ENCODE measurements around the gene ZNF672. TPM values are rescaled to one million over a fixed set of nuclear protein-coding genes. Genes with fewer than 3 reads are reported as not detected.

The ZNF672 gene
- total and polyA plus RNA-seq, 2 experiments from 2014 or later: 10.3 to 39.7 TPM

DNA sequence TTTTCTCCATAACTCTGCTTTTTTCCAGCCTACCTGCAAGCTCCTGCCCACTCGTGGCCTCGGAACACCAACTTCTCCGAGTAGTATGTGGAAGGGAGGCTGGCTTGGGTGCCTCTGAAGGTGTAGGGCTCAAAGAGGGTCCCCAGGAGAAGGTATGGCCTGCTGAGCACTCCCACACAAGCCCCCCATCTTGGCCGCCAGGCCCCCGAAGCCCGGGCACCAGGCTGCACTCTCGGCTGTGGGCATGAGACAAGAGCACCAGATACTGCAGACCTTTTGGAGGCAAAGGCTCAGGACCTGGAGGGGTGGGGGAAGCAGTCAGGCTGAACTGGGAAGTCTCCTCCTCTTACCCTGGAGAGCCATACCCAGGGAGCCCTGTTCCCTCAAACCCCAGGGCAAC, 19.2 kb downstream of the ZNF672 start:
- ATAC-seq (no peak), DNase-seq (ENCODE audit: low spot score) (no peak)
- H3K9me3 Mint-ChIP-seq: no peaks in the 10 kb centered on the region; the same call in 2 of the 3 replicates
- peak overlapping the region; percentile 89 for H3K4me3 Mint-ChIP-seq
- Histone ChIP-seq H3F3A (replicated peaks; ENCODE audit: low read depth) (0 out of 2 replicates have a peak, but pooled peaks cover 4% of the 10 kb centered on the region), H3K9me2 (ENCODE audit: insufficient read depth) (no peaks in the 10 kb centered on the region), H3K79me2 (replicated peaks; ENCODE audit: insufficient read depth) (no peaks in the 10 kb centered on the region; the same call in 1 of the 2 replicates), H3K27ac (ENCODE audit: low read depth) (no peak overlapping the region), H3K36me3 (ENCODE audit: insufficient read depth) (peaks cover 16% of the 10 kb centered on the region), H2AFZ (no peak overlapping the region), H3K4me1 (ENCODE audit: insufficient read depth) (peaks cover 16% of the 10 kb centered on the region), H4K20me1 (replicated peaks; ENCODE audit: insufficient read depth) (no peaks in the 10 kb centered on the region; the same call in 1 of the 2 replicates), H3K27me3 (ENCODE audit: insufficient read depth) (peaks cover 18% of the 10 kb centered on the region), H3K4me2 (peak overlapping the region; percentile 98), H3K4me3 (peak overlapping the region; percentile 89)
- peak overlapping the region; percentile 85; the same call in 1 of the 2 replicates for H3K27ac Mint-ChIP-seq
- peaks cover 16% of the 10 kb centered on the region for H3K4me1 Mint-ChIP-seq
- H3K27me3 Mint-ChIP-seq (ENCODE audit: insufficient read depth, low read depth, poor library complexity): peaks cover 13% of the 10 kb centered on the region
- TF ChIP-seq EZH2 (IDR thresholded peaks at IDR 0.05; ENCODE audit: low read depth, unreplicated experiment): no peak
- TF ChIP-seq, protein P1, sequence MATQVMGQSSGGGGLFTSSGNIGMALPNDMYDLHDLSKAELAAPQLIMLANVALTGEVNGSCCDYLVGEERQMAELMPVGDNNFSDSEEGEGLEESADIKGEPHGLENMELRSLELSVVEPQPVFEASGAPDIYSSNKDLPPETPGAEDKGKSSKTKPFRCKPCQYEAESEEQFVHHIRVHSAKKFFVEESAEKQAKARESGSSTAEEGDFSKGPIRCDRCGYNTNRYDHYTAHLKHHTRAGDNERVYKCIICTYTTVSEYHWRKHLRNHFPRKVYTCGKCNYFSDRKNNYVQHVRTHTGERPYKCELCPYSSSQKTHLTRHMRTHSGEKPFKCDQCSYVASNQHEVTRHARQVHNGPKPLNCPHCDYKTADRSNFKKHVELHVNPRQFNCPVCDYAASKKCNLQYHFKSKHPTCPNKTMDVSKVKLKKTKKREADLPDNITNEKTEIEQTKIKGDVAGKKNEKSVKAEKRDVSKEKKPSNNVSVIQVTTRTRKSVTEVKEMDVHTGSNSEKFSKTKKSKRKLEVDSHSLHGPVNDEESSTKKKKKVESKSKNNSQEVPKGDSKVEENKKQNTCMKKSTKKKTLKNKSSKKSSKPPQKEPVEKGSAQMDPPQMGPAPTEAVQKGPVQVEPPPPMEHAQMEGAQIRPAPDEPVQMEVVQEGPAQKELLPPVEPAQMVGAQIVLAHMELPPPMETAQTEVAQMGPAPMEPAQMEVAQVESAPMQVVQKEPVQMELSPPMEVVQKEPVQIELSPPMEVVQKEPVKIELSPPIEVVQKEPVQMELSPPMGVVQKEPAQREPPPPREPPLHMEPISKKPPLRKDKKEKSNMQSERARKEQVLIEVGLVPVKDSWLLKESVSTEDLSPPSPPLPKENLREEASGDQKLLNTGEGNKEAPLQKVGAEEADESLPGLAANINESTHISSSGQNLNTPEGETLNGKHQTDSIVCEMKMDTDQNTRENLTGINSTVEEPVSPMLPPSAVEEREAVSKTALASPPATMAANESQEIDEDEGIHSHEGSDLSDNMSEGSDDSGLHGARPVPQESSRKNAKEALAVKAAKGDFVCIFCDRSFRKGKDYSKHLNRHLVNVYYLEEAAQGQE (IDR thresholded peaks at IDR 0.05; ENCODE audit: unreplicated experiment): no peak
- no peak for TF ChIP-seq ZNF114 (CRISPR knock-in tag; IDR thresholded peaks at IDR 0.05)
- no peak for TF ChIP-seq JUNB (IDR thresholded peaks at IDR 0.05; ENCODE audit: unreplicated experiment)
- TF ChIP-seq, protein P2, sequence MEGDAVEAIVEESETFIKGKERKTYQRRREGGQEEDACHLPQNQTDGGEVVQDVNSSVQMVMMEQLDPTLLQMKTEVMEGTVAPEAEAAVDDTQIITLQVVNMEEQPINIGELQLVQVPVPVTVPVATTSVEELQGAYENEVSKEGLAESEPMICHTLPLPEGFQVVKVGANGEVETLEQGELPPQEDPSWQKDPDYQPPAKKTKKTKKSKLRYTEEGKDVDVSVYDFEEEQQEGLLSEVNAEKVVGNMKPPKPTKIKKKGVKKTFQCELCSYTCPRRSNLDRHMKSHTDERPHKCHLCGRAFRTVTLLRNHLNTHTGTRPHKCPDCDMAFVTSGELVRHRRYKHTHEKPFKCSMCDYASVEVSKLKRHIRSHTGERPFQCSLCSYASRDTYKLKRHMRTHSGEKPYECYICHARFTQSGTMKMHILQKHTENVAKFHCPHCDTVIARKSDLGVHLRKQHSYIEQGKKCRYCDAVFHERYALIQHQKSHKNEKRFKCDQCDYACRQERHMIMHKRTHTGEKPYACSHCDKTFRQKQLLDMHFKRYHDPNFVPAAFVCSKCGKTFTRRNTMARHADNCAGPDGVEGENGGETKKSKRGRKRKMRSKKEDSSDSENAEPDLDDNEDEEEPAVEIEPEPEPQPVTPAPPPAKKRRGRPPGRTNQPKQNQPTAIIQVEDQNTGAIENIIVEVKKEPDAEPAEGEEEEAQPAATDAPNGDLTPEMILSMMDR (conservative IDR thresholded peaks at IDR 0.05; ENCODE audit: low read depth in 2 of 2): no peak
- TF ChIP-seq, protein P3, sequence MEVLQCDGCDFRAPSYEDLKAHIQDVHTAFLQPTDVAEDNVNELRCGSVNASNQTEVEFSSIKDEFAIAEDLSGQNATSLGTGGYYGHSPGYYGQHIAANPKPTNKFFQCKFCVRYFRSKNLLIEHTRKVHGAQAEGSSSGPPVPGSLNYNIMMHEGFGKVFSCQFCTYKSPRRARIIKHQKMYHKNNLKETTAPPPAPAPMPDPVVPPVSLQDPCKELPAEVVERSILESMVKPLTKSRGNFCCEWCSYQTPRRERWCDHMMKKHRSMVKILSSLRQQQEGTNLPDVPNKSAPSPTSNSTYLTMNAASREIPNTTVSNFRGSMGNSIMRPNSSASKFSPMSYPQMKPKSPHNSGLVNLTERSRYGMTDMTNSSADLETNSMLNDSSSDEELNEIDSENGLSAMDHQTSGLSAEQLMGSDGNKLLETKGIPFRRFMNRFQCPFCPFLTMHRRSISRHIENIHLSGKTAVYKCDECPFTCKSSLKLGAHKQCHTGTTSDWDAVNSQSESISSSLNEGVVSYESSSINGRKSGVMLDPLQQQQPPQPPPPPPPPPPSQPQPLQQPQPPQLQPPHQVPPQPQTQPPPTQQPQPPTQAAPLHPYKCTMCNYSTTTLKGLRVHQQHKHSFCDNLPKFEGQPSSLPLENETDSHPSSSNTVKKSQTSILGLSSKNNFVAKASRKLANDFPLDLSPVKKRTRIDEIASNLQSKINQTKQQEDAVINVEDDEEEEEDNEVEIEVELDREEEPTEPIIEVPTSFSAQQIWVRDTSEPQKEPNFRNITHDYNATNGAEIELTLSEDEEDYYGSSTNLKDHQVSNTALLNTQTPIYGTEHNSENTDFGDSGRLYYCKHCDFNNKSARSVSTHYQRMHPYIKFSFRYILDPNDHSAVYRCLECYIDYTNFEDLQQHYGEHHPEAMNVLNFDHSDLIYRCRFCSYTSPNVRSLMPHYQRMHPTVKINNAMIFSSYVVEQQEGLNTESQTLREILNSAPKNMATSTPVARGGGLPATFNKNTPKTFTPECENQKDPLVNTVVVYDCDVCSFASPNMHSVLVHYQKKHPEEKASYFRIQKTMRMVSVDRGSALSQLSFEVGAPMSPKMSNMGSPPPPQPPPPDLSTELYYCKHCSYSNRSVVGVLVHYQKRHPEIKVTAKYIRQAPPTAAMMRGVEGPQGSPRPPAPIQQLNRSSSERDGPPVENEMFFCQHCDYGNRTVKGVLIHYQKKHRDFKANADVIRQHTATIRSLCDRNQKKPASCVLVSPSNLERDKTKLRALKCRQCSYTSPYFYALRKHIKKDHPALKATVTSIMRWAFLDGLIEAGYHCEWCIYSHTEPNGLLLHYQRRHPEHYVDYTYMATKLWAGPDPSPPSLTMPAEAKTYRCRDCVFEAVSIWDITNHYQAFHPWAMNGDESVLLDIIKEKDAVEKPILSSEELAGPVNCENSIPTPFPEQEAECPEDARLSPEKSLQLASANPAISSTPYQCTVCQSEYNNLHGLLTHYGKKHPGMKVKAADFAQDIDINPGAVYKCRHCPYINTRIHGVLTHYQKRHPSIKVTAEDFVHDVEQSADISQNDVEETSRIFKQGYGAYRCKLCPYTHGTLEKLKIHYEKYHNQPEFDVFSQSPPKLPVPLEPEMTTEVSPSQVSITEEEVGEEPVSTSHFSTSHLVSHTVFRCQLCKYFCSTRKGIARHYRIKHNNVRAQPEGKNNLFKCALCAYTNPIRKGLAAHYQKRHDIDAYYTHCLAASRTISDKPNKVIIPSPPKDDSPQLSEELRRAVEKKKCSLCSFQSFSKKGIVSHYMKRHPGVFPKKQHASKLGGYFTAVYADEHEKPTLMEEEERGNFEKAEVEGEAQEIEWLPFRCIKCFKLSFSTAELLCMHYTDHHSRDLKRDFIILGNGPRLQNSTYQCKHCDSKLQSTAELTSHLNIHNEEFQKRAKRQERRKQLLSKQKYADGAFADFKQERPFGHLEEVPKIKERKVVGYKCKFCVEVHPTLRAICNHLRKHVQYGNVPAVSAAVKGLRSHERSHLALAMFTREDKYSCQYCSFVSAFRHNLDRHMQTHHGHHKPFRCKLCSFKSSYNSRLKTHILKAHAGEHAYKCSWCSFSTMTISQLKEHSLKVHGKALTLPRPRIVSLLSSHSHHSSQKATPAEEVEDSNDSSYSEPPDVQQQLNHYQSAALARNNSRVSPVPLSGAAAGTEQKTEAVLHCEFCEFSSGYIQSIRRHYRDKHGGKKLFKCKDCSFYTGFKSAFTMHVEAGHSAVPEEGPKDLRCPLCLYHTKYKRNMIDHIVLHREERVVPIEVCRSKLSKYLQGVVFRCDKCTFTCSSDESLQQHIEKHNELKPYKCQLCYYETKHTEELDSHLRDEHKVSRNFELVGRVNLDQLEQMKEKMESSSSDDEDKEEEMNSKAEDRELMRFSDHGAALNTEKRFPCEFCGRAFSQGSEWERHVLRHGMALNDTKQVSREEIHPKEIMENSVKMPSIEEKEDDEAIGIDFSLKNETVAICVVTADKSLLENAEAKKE (CRISPR knock-in tag; IDR thresholded peaks at IDR 0.05): no peak
- no peak for TF ChIP-seq EZH2phosphoT487 (IDR thresholded peaks at IDR 0.05; ENCODE audit: unreplicated experiment)
- TF ChIP-seq STAT1 (IDR thresholded peaks at IDR 0.05; ENCODE audit: unreplicated experiment): no peak
- no peak for TF ChIP-seq CREB1 (CRISPR knock-in tag; IDR thresholded peaks at IDR 0.05; ENCODE audit: low read depth)
- no peak for TF ChIP-seq NANOG (IDR thresholded peaks at IDR 0.05; ENCODE audit: borderline replicate concordance)
- TF ChIP-seq POLR2AphosphoS5 (IDR thresholded peaks at IDR 0.05; ENCODE audit: low read depth): no peak
- TF ChIP-seq ZNF331 (CRISPR knock-in tag; IDR thresholded peaks at IDR 0.05; ENCODE audit: low read depth): no peak
- TF ChIP-seq, protein P4, sequence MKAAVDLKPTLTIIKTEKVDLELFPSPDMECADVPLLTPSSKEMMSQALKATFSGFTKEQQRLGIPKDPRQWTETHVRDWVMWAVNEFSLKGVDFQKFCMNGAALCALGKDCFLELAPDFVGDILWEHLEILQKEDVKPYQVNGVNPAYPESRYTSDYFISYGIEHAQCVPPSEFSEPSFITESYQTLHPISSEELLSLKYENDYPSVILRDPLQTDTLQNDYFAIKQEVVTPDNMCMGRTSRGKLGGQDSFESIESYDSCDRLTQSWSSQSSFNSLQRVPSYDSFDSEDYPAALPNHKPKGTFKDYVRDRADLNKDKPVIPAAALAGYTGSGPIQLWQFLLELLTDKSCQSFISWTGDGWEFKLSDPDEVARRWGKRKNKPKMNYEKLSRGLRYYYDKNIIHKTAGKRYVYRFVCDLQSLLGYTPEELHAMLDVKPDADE (IDR thresholded peaks at IDR 0.05): no peak
- peaks cover 7% of the 10 kb centered on the region; the same call in 2 of the 3 replicates for H3K36me3 Mint-ChIP-seq (ENCODE audit: low read depth)
